Mammary epithelial cell (primary cell): ENCODE data around the gene OSTM1.

Experiments
- CTCF ChIP-seq, 2 donors: IDR thresholded peaks in 1 of 2; conservative IDR thresholded peaks in 1 of 2; 2 replicates each; pipeline ENCODE4 v1.5.1; 2011 to 2012; ENCODE audit warnings: inconsistent platforms in 2 of 2, low read length in 2 of 2, mild to moderate bottlenecking in 2 of 2, control low read depth in 1 of 2, low read depth in 1 of 2; ENCODE audit not compliant: insufficient read depth in 1 of 2; ENCODE audit errors: extremely low read depth in 1 of 2
- EZH2 ChIP-seq: IDR thresholded peaks from 2 replicates; pipeline ENCODE4 v1.6.1; 2012; ENCODE audit warnings: low read length, inconsistent platforms, borderline replicate concordance

- TF ChIP-seq CTCF (conservative IDR thresholded peaks at IDR 0.05 in 1 of 2, IDR thresholded peaks at IDR 0.05 in 1 of 2; ENCODE audit: extremely low read depth in 1 of 2, insufficient read depth in 1 of 2, low read depth in 1 of 2, low read length in 2 of 2): no peak
- TF ChIP-seq EZH2: no peak
These were observed 25.5 kb upstream of the OSTM1 start for GRCh38 chr6:108100003-108100402.
